PC-9 (cell line): ENCODE data around the gene CDO1. TPM values are rescaled to one million over a fixed set of nuclear protein-coding genes. Genes with fewer than 3 reads are reported as not detected.

Source experiments
- BruUV-seq: library from RNA; stranded (reverse); fragments of 400-500 nt; replicated peaks from 2 replicates; lab custom pipeline; 2021; lab: Mats Ljungman, UMichigan
- CTCF ChIA-PET: fragments of 300-600 bp; sonication (Branson Sonifier 250); formaldehyde crosslinking; loops from one replicate; lab custom pipeline; 2022; ENCODE audit warnings: antibody characterized with exemption; lab: Charles Lee
- POLR2A ChIA-PET: fragments of 300-600 bp; sonication (Branson Sonifier 250); formaldehyde crosslinking; loops from one replicate; lab custom pipeline; 2022; ENCODE audit warnings: antibody characterized with exemption; ENCODE audit not compliant: unreplicated experiment; lab: Charles Lee
- DNase-seq, 2 experiments: peaks; one replicate each; pipeline versions ENCODE4 v3.0.0 to v3.0.0-alpha.2; 2015 to 2022; ENCODE audit warnings: mixed read lengths in 1 of 2
- H2AFZ ChIP-seq: fragments of 200-600 bp; sonication (generic); 2 replicates; pipeline ENCODE4 v1.8.1; 2017; ENCODE audit warnings: antibody characterized with exemption
- H3F3A ChIP-seq: fragments of 200-600 bp; sonication (generic); 2 replicates; pipeline ENCODE4 v1.8.1; 2017; ENCODE audit warnings: antibody characterized with exemption, mild to moderate bottlenecking, low read depth; ENCODE audit not compliant: insufficient read depth
- H3K27ac ChIP-seq: fragments of 200-600 bp; sonication (generic); 2 replicates; pipeline ENCODE4 v1.6.1; 2016; ENCODE audit warnings: mixed run types
- H3K27me3 ChIP-seq: fragments of 200-600 bp; sonication (generic); 2 replicates; pipeline ENCODE4 v1.6.1; 2016; ENCODE audit warnings: low read depth, mixed run types; ENCODE audit not compliant: insufficient read depth
- H3K36me3 ChIP-seq: fragments of 200-600 bp; sonication (generic); 2 replicates; pipeline ENCODE4 v1.6.1; 2016; ENCODE audit warnings: low read depth, mixed run types
- H3K4me1 ChIP-seq: fragments of 200-600 bp; sonication (generic); replicated peaks from 2 replicates; pipeline ENCODE4 v1.6.1; 2016; ENCODE audit warnings: mixed run types; ENCODE audit not compliant: insufficient read depth
- H3K4me2 ChIP-seq: fragments of 200-600 bp; sonication (generic); 2 replicates; pipeline ENCODE4 v1.6.1; 2017; ENCODE audit warnings: mixed run types
- H3K4me3 ChIP-seq: fragments of 200-600 bp; sonication (generic); 2 replicates; pipeline ENCODE4 v1.6.1; 2016; ENCODE audit warnings: mixed run types
- H3K79me2 ChIP-seq: fragments of 200-600 bp; sonication (generic); 2 replicates; pipeline ENCODE4 v1.6.1; 2017; ENCODE audit warnings: low read depth, mixed run types
- H3K9me2 ChIP-seq: fragments of 200-600 bp; sonication (generic); 2 replicates; pipeline ENCODE4 v1.8.1; 2017; ENCODE audit warnings: mild to moderate bottlenecking; ENCODE audit not compliant: insufficient read depth
- H3K9me3 ChIP-seq: fragments of 200-600 bp; sonication (generic); 2 replicates; pipeline ENCODE4 v1.8.1; 2016; ENCODE audit warnings: low read depth; ENCODE audit not compliant: insufficient read depth
- H4K20me1 ChIP-seq: fragments of 200-600 bp; sonication (generic); 2 replicates; pipeline ENCODE4 v1.8.1; 2017; ENCODE audit not compliant: insufficient read depth
- EZH2 ChIP-seq: fragments of 200-600 bp; sonication (generic); IDR thresholded peaks from 2 replicates; pipeline ENCODE4 v1.8.0; 2017; ENCODE audit warnings: antibody characterized with exemption, low read depth
- intact Hi-C: fragments of 100-400 bp; cut with micrococcal nuclease; formaldehyde crosslinking; loops from one replicate; pipeline ENCODE4 v1.10.0; 2022; ENCODE audit not compliant: unreplicated experiment
- total RNA-seq: library from RNA; stranded (reverse); gene quantifications from 2 replicates; pipeline ENCODE4 v1.2.3, GENCODE V29; 2021
- TF ChIP-seq, protein P1 (sequence below): fragments of 200-600 bp; sonication (generic); conservative IDR thresholded peaks from 2 replicates; pipeline ENCODE4 v1.6.1; 2017; ENCODE audit warnings: mixed run types, antibody characterized with exemption, mild to moderate bottlenecking, moderate library complexity

CDO1 gene
- total RNA-seq, 1 experiment from 2014 or later = not detected

DNA sequence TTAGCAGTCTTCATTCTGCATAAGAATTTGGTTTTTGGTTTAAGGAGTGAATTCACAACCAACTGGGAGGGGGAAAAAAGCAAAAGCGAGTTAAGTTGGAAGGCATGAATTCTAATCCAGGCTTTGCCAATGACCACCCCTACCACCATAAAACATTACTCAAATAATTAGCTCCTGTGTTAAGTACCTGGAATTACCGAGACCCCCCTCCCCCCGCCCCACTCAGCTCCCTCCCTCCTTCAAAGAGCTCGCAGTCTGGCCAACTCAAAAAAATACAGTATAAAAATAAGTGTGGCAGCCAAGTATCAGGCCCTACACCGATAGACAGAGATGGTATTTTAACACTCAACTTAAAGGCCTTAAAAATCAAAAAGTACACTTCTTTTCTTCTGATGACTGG, 24.4 kb upstream of the CDO1 start:
- peaks cover 19% of the 10 kb centered on the region for H3K36me3 ChIP-seq
- no peaks in the 10 kb centered on the region for H3K9me2 ChIP-seq
- ChIA-PET CTCF (interaction anchor here (0.5 to 0.7 kb wide), 3 partner anchors 31 to 535 kb away, joined by 4 to 15 read pairs (median 4); no protein-coding TSS in a partner anchor), POLR2A (no interaction called here)
- TF ChIP-seq EZH2 = no peak
- TF ChIP-seq, protein P1, sequence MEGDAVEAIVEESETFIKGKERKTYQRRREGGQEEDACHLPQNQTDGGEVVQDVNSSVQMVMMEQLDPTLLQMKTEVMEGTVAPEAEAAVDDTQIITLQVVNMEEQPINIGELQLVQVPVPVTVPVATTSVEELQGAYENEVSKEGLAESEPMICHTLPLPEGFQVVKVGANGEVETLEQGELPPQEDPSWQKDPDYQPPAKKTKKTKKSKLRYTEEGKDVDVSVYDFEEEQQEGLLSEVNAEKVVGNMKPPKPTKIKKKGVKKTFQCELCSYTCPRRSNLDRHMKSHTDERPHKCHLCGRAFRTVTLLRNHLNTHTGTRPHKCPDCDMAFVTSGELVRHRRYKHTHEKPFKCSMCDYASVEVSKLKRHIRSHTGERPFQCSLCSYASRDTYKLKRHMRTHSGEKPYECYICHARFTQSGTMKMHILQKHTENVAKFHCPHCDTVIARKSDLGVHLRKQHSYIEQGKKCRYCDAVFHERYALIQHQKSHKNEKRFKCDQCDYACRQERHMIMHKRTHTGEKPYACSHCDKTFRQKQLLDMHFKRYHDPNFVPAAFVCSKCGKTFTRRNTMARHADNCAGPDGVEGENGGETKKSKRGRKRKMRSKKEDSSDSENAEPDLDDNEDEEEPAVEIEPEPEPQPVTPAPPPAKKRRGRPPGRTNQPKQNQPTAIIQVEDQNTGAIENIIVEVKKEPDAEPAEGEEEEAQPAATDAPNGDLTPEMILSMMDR = no peak
- DNase-seq = no peak
- peak overlapping the region; percentile 89 for H3K27ac ChIP-seq
- peaks cover 69% of the 10 kb centered on the region for H3K79me2 ChIP-seq
- BruUV-seq = no TSS peak
- H3K4me3 ChIP-seq = peak overlapping the region; percentile 88
- H3F3A ChIP-seq = no peaks in the 10 kb centered on the region
- intact Hi-C loops = loop anchor here (1.0 to 5.0 kb wide), 5 partner anchors 192 to 744 kb away; partner anchors contain the start of genes ARL14EPL and TMED7
- H3K4me1 ChIP-seq = peaks cover 35% of the 10 kb centered on the region
- H4K20me1 ChIP-seq = peaks cover 17% of the 10 kb centered on the region
- H3K4me2 ChIP-seq = peak overlapping the region; percentile 95
- H3K27me3 ChIP-seq = no peaks in the 10 kb centered on the region
- no peaks in the 10 kb centered on the region; the same call in 1 of the 2 replicates for H3K9me3 ChIP-seq
- H2AFZ ChIP-seq = peak overlapping the region; percentile 85

- intact Hi-C loops = loop anchor here (2.0 kb wide), 1 partner anchor 204 kb away; no protein-coding TSS in a partner anchor
- Histone ChIP-seq H3F3A (0 out of 2 replicates have a peak, but pooled peaks cover 13% of the 10 kb centered on the region), H3K79me2 (peaks cover 60% of the 10 kb centered on the region), H3K27me3 (no peaks in the 10 kb centered on the region), H3K9me3 (no peaks in the 10 kb centered on the region; the same call in 1 of the 2 replicates), H3K36me3 (peaks cover 24% of the 10 kb centered on the region), H3K4me3 (peak overlapping the region; percentile 30; the same call in 1 of the 2 replicates), H3K4me2 (peak overlapping the region; percentile 95), H3K27ac (no peak overlapping the region), H3K4me1 (peaks cover 35% of the 10 kb centered on the region), H2AFZ (no peak overlapping the region), H4K20me1 (peaks cover 12% of the 10 kb centered on the region), H3K9me2 (no peaks in the 10 kb centered on the region)
- peak; percentile 1 to 51 for DNase-seq
- ChIA-PET CTCF (no interaction called here), POLR2A (no interaction called here)
- no TSS peak for BruUV-seq
- TF ChIP-seq, protein P1 = peak; percentile 73
- no peak for TF ChIP-seq EZH2
These were observed 22.5 kb upstream of the CDO1 start for GRCh38 chr5:115838885-115839518.

GRCh38 chr5:115835481-115835880, 19.0 kb upstream of the CDO1 start:
- peaks cover 33% of the 10 kb centered on the region for H3K79me2 ChIP-seq
- CTCF ChIA-PET = no interaction called here
- no peak overlapping the region for H3K4me3 ChIP-seq
- POLR2A ChIA-PET = interaction anchor here (0.6 kb wide), 2 partner anchors 35 to 202 kb away, joined by 3 to 5 read pairs; no protein-coding TSS in a partner anchor
- no peaks in the 10 kb centered on the region for H3K27me3 ChIP-seq
- no peak overlapping the region for H3K27ac ChIP-seq
- no peaks in the 10 kb centered on the region for H3K9me3 ChIP-seq
- no peak for DNase-seq
- H3F3A ChIP-seq = peaks cover 30% of the 10 kb centered on the region; the same call in 1 of the 2 replicates
- H3K4me2 ChIP-seq = no peak overlapping the region
- no peaks in the 10 kb centered on the region for H3K9me2 ChIP-seq
- H3K36me3 ChIP-seq = peaks cover 35% of the 10 kb centered on the region
- peaks cover 22% of the 10 kb centered on the region for H3K4me1 ChIP-seq
- TF ChIP-seq, protein P1 = no peak
- no peak for TF ChIP-seq EZH2
- intact Hi-C loops = no loop called here
- BruUV-seq = no TSS peak
- no peak overlapping the region for H2AFZ ChIP-seq
- H4K20me1 ChIP-seq = peaks cover 15% of the 10 kb centered on the region
